T-helper 2 cell treated with Interferon-gamma antibody and Interleukin-4, amounts not matched to agents 5 μg/mL and 100 μg/mL, for 36 hours (primary cell): ENCODE data around the gene SPIN1.

Source experiments
- DNase-seq: peaks from one replicate; pipeline ENCODE4 v3.0.0; 2021; ENCODE audit warnings: low spot score
- H3K27ac Mint-ChIP-seq: one replicate; pipeline ENCODE4 v1.8.0; 2021; ENCODE audit warnings: mild to moderate bottlenecking, mixed read lengths
- H3K27me3 Mint-ChIP-seq: one replicate; pipeline ENCODE4 v1.8.0; 2021; ENCODE audit warnings: low read depth, mixed read lengths
- H3K36me3 Mint-ChIP-seq: one replicate; pipeline ENCODE4 v1.8.0; 2021; ENCODE audit warnings: low read depth, mixed read lengths
- H3K4me1 Mint-ChIP-seq: one replicate; pipeline ENCODE4 v1.8.0; 2021; ENCODE audit warnings: low read depth, mixed read lengths
- H3K4me3 Mint-ChIP-seq: one replicate; pipeline ENCODE4 v1.8.0; 2022; ENCODE audit warnings: mild to moderate bottlenecking, moderate library complexity, mixed read lengths
- H3K9me3 Mint-ChIP-seq: one replicate; pipeline ENCODE4 v1.8.0; 2021; ENCODE audit warnings: mixed read lengths

Gene SPIN1

GRCh38 chr9:88433583-88434255, 45.5 kb downstream of the SPIN1 start:
- Mint-ChIP-seq H3K4me1 (peaks cover 28% of the 10 kb centered on the region), H3K27me3 (no peaks in the 10 kb centered on the region), H3K36me3 (peaks cover 52% of the 10 kb centered on the region), H3K4me3 (peak overlapping the region; percentile 41), H3K27ac (peak overlapping the region; percentile 43), H3K9me3 (no peaks in the 10 kb centered on the region)
- DNase-seq = no peak

GRCh38 chr9:88435336-88435735, 47.1 kb downstream of the SPIN1 start:
- no peaks in the 10 kb centered on the region for H3K9me3 Mint-ChIP-seq
- no peak for DNase-seq
- peaks cover 31% of the 10 kb centered on the region for H3K4me1 Mint-ChIP-seq
- H3K36me3 Mint-ChIP-seq = peaks cover 48% of the 10 kb centered on the region
- no peak overlapping the region for H3K4me3 Mint-ChIP-seq
- H3K27ac Mint-ChIP-seq = peak overlapping the region; percentile 22
- no peaks in the 10 kb centered on the region for H3K27me3 Mint-ChIP-seq

GRCh38 chr9:88436379-88436778, 48.1 kb downstream of the SPIN1 start:
- H3K27ac Mint-ChIP-seq = no peak overlapping the region
- peaks cover 31% of the 10 kb centered on the region for H3K4me1 Mint-ChIP-seq

GRCh38 chr9:88437210-88438146, 49.2 kb downstream of the SPIN1 start:
- H3K36me3 Mint-ChIP-seq = peaks cover 54% of the 10 kb centered on the region
- H3K4me3 Mint-ChIP-seq = no peak overlapping the region
- H3K9me3 Mint-ChIP-seq = no peaks in the 10 kb centered on the region
- H3K27ac Mint-ChIP-seq = no peak overlapping the region
- DNase-seq = no peak
- peaks cover 31% of the 10 kb centered on the region for H3K4me1 Mint-ChIP-seq
- H3K27me3 Mint-ChIP-seq = no peaks in the 10 kb centered on the region

More at GRCh38 chr9:88436379-88436778, 48.1 kb downstream of the SPIN1 start:
- peaks cover 53% of the 10 kb centered on the region for H3K36me3 Mint-ChIP-seq
- H3K9me3 Mint-ChIP-seq = no peaks in the 10 kb centered on the region
- no peaks in the 10 kb centered on the region for H3K27me3 Mint-ChIP-seq
- H3K4me3 Mint-ChIP-seq = no peak overlapping the region
- no peak for DNase-seq

GRCh38 chr9:88438811-88439210, 50.6 kb downstream of the SPIN1 start:
- Mint-ChIP-seq H3K9me3 (no peaks in the 10 kb centered on the region), H3K4me3 (no peak overlapping the region), H3K4me1 (peaks cover 28% of the 10 kb centered on the region), H3K36me3 (peaks cover 48% of the 10 kb centered on the region), H3K27me3 (no peaks in the 10 kb centered on the region), H3K27ac (no peak overlapping the region)
- DNase-seq = no peak

- no peak overlapping the region for H3K4me3 Mint-ChIP-seq
- H3K4me1 Mint-ChIP-seq = peaks cover 18% of the 10 kb centered on the region
- no peak overlapping the region for H3K27ac Mint-ChIP-seq
- H3K36me3 Mint-ChIP-seq = peaks cover 42% of the 10 kb centered on the region
- DNase-seq = no peak
- peaks cover 8% of the 10 kb centered on the region for H3K9me3 Mint-ChIP-seq
- H3K27me3 Mint-ChIP-seq = no peaks in the 10 kb centered on the region
Observed at GRCh38 chr9:88441301-88442007, 53.2 kb downstream of the SPIN1 start.

- Mint-ChIP-seq H3K27me3 (no peaks in the 10 kb centered on the region), H3K36me3 (peaks cover 35% of the 10 kb centered on the region), H3K4me3 (no peak overlapping the region), H3K4me1 (peaks cover 21% of the 10 kb centered on the region), H3K9me3 (peaks cover 8% of the 10 kb centered on the region), H3K27ac (no peak overlapping the region)
- DNase-seq = no peak
Observed at GRCh38 chr9:88443480-88444113, 55.4 kb downstream of the SPIN1 start.

GRCh38 chr9:88446728-88447127, 58.5 kb downstream of the SPIN1 start:
- peaks cover 38% of the 10 kb centered on the region for H3K36me3 Mint-ChIP-seq

GRCh38 chr9:88447431-88447830, 59.2 kb downstream of the SPIN1 start:
- Mint-ChIP-seq H3K4me3 (no peak overlapping the region), H3K4me1 (peaks cover 18% of the 10 kb centered on the region), H3K9me3 (peaks cover 8% of the 10 kb centered on the region), H3K36me3 (peaks cover 33% of the 10 kb centered on the region), H3K27ac (no peak overlapping the region), H3K27me3 (no peaks in the 10 kb centered on the region)
- no peak for DNase-seq

More at GRCh38 chr9:88446728-88447127, 58.5 kb downstream of the SPIN1 start:
- Mint-ChIP-seq H3K9me3 (peaks cover 8% of the 10 kb centered on the region), H3K27me3 (no peaks in the 10 kb centered on the region), H3K4me3 (no peak overlapping the region), H3K4me1 (peaks cover 18% of the 10 kb centered on the region), H3K27ac (no peak overlapping the region)
- no peak for DNase-seq

GRCh38 chr9:88451160-88451559, 62.9 kb downstream of the SPIN1 start:
- no peak overlapping the region for H3K27ac Mint-ChIP-seq
- H3K4me1 Mint-ChIP-seq = peaks cover 11% of the 10 kb centered on the region
- H3K36me3 Mint-ChIP-seq = peaks cover 15% of the 10 kb centered on the region
- no peaks in the 10 kb centered on the region for H3K27me3 Mint-ChIP-seq
- H3K4me3 Mint-ChIP-seq = no peak overlapping the region
- DNase-seq = no peak
- H3K9me3 Mint-ChIP-seq = peaks cover under 1% of the 10 kb centered on the region

- Mint-ChIP-seq H3K27ac (no peak overlapping the region), H3K4me1 (peaks cover 5% of the 10 kb centered on the region), H3K9me3 (no peaks in the 10 kb centered on the region), H3K27me3 (no peaks in the 10 kb centered on the region), H3K4me3 (no peak overlapping the region), H3K36me3 (peaks cover 4% of the 10 kb centered on the region)
- no peak for DNase-seq
Observed at GRCh38 chr9:88458716-88459465, 70.6 kb downstream of the SPIN1 start.

- H3K27me3 Mint-ChIP-seq = no peaks in the 10 kb centered on the region
- peak; percentile 47 for DNase-seq
- no peak overlapping the region for H3K4me3 Mint-ChIP-seq
- H3K4me1 Mint-ChIP-seq = peaks cover 5% of the 10 kb centered on the region
- H3K36me3 Mint-ChIP-seq = peaks cover 8% of the 10 kb centered on the region
- H3K27ac Mint-ChIP-seq = no peak overlapping the region
- H3K9me3 Mint-ChIP-seq = no peaks in the 10 kb centered on the region
Observed at GRCh38 chr9:88460587-88461332, 72.5 kb downstream of the SPIN1 start.
